HUES48 (cell line): Measurements from ENCODE around the gene GP1BB.
"Not testable (repeated sequence)": the region's sequence is repeated elsewhere in the genome, so short reads cannot be mapped to it uniquely, and the experiment has no call there.

ENCODE experiments used
- H3K27ac ChIP-seq: one replicate; pipeline ENCODE4 v1.7.0; 2013; ENCODE audit warnings: low read depth, low read length, inconsistent platforms
- H3K27me3 ChIP-seq: 2 replicates; pipeline ENCODE4 v1.6.1; 2013; ENCODE audit warnings: mild to moderate bottlenecking, low read length; ENCODE audit not compliant: control insufficient read depth, insufficient read depth
- H3K36me3 ChIP-seq: 2 replicates; pipeline ENCODE4 v1.6.1; 2013; ENCODE audit warnings: low read length; ENCODE audit not compliant: control insufficient read depth, insufficient read depth
- H3K4me1 ChIP-seq: 2 replicates; pipeline ENCODE4 v1.6.1; 2013; ENCODE audit warnings: mild to moderate bottlenecking, low read length; ENCODE audit not compliant: control insufficient read depth, insufficient read depth
- H3K4me3 ChIP-seq: 2 replicates; pipeline ENCODE4 v1.5.1; 2013; ENCODE audit warnings: mild to moderate bottlenecking, low read depth, low read length
- H3K9ac ChIP-seq: 2 replicates; pipeline ENCODE4 v1.6.1; 2013; ENCODE audit warnings: mild to moderate bottlenecking, low read depth, low read length, moderate library complexity
- H3K9me3 ChIP-seq: 2 replicates; pipeline ENCODE4 v1.6.1; 2013; ENCODE audit warnings: low read length; ENCODE audit not compliant: control insufficient read depth, insufficient read depth

The GP1BB gene

GRCh38 chr22:19723232-19723982, at the start of gene GP1BB:
Gene GP1BB, plus strand, starts transcription at chr22:19723539. Its CDS starts 31 bp downstream, at chr22:19723570.
- H3K9ac ChIP-seq: no peak within 1 kb of the TSS

DNA sequence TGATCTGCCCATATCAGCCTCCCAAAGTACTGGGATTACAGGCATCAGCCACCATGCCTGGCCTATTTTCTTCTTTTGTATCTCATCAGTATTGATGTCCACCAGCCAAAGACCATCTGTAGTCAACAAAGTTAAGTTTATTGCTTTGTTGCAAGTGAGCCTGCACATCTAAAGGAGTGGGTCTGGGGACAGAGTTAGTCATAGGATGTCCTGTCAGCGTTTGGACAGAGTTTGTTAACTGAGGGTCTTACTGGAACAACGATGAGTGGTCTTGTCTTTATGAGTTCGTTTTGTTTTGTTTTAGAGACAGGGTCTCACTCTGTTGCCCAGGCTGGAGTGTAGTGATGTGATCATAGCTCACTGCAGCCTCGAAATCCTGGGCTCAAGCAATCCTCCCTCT, 49.7 kb upstream of the GP1BB start:
- no peaks in the 10 kb centered on the region for H3K9me3 ChIP-seq
- no peak overlapping the region for H3K4me3 ChIP-seq
- no peak overlapping the region for H3K9ac ChIP-seq
- H3K27me3 ChIP-seq: no peaks in the 10 kb centered on the region; the same call in 1 of the 2 replicates
- no peaks in the 10 kb centered on the region for H3K36me3 ChIP-seq
- no peaks in the 10 kb centered on the region for H3K4me1 ChIP-seq
- H3K27ac ChIP-seq: no peak overlapping the region

More at GRCh38 chr22:19723232-19723982, at the start of gene GP1BB:
- no peak within 1 kb of the TSS for H3K27ac ChIP-seq
- H3K9me3 ChIP-seq: no peaks in the 10 kb centered on the region
- peak within 1 kb of the TSS; percentile 53 for H3K4me3 ChIP-seq
- no peaks in the 10 kb centered on the region for H3K36me3 ChIP-seq
- H3K4me1 ChIP-seq: peaks cover 11% of the 10 kb centered on the region
- peaks cover 100% of the 10 kb centered on the region for H3K27me3 ChIP-seq

GRCh38 chr22:19674129-19674928, 49.0 kb upstream of the GP1BB start:
- no peak overlapping the region for H3K4me3 ChIP-seq
- H3K9me3 ChIP-seq: no peaks in the 10 kb centered on the region
- no peak overlapping the region for H3K9ac ChIP-seq
- no peaks in the 10 kb centered on the region; the same call in 1 of the 2 replicates for H3K27me3 ChIP-seq
- H3K27ac ChIP-seq: no peak overlapping the region
- H3K4me1 ChIP-seq: peaks cover 3% of the 10 kb centered on the region; the same call in 1 of the 2 replicates
- H3K36me3 ChIP-seq: no peaks in the 10 kb centered on the region

DNA sequence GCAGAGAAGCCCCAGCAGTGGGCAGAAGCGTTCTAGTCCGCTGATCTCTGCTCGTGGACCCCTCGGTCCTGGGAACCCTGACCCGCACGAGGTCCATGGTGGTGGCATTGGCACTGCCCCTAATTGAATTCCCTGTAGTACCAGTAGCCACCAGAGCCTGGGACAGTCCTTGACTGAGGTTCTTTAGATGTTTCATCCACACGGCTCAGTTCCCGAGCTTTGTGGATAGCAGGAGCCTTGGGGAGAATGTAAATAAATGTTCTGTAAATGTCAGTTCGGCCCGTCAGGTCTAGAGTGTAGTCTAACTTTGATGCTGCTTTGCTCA, 48.4 kb upstream of the GP1BB start:
- no peak overlapping the region for H3K27ac ChIP-seq
- H3K4me1 ChIP-seq: peaks cover 3% of the 10 kb centered on the region; the same call in 1 of the 2 replicates
- H3K36me3 ChIP-seq: no peaks in the 10 kb centered on the region
- no peaks in the 10 kb centered on the region; the same call in 1 of the 2 replicates for H3K27me3 ChIP-seq
- no peaks in the 10 kb centered on the region for H3K9me3 ChIP-seq
- H3K4me3 ChIP-seq: no peak overlapping the region
- H3K9ac ChIP-seq: no peak overlapping the region

DNA sequence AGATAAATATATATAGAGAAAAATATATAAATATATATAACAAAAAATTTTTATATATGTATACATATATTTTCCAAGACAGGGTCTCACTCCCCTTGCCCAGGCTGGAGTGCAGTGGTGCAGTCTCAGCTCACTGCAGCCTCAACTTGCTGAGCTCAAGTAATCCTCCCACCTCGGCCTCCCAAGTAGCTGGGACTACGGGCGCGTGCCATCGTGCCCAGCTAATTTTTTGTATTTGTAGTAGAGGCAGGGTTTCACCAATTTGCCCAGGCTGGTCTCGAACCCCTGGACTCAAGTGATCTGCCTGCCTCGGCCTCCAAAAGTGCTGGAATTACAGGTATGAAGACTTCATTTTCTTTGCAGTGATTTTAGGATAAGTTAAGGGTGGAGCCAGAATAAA, 47.9 kb upstream of the GP1BB start:
- Histone ChIP-seq H3K9ac (no peak overlapping the region), H3K9me3 (no peaks in the 10 kb centered on the region), H3K36me3 (no peaks in the 10 kb centered on the region), H3K27me3 (no peaks in the 10 kb centered on the region; the same call in 1 of the 2 replicates), H3K4me1 (peaks cover 3% of the 10 kb centered on the region; the same call in 1 of the 2 replicates), H3K27ac (no peak overlapping the region), H3K4me3 (no peak overlapping the region)

- not testable (repeated sequence) for H3K36me3 ChIP-seq, H3K27ac ChIP-seq, H3K27me3 ChIP-seq, H3K9me3 ChIP-seq, H3K9ac ChIP-seq, H3K4me3 ChIP-seq, H3K4me1 ChIP-seq
Measured at GRCh38 chr22:19676437-19676836, 46.9 kb upstream of the GP1BB start.

DNA sequence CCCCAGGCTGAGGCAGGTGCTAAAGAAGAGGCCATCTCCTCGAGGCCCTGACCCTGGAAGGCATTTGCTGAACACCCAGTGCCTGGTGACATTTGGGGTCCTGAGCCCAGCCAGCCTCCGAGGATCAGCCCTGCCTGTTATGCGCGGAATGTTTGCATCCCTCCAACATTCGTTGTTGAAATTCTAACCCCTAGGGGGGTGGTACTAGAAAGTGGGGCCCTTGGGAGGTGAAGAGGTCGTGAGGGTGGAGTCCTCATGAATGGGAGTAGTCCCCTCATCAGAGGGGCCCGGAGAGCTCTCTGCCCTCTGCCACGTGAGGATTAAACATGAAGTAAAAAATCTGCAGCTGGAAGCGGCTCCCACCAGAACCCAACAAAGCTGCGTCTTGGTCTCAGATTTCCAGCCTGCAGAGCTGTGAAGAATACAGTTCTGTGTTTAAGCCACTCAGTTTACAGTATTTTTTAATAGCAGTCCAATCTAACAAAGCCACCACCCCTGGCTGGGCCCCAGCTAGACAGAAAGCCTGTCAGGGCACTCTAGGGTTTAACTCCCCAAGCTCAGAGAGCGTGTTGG, 44.3 kb upstream of the GP1BB start:
- H3K9me3 ChIP-seq: no peaks in the 10 kb centered on the region
- H3K4me3 ChIP-seq: no peak overlapping the region
- H3K9ac ChIP-seq: no peak overlapping the region
- H3K36me3 ChIP-seq: no peaks in the 10 kb centered on the region
- no peak overlapping the region for H3K27ac ChIP-seq
- H3K27me3 ChIP-seq: no peaks in the 10 kb centered on the region; the same call in 1 of the 2 replicates
- peaks cover 3% of the 10 kb centered on the region; the same call in 1 of the 2 replicates for H3K4me1 ChIP-seq

- Histone ChIP-seq H3K4me1 (peaks cover 3% of the 10 kb centered on the region; the same call in 1 of the 2 replicates), H3K36me3 (no peaks in the 10 kb centered on the region), H3K9me3 (no peaks in the 10 kb centered on the region), H3K27me3 (no peaks in the 10 kb centered on the region; the same call in 1 of the 2 replicates), H3K4me3 (no peak overlapping the region), H3K9ac (no peak overlapping the region), H3K27ac (no peak overlapping the region)
Measured at GRCh38 chr22:19679522-19680101, 43.7 kb upstream of the GP1BB start.

DNA sequence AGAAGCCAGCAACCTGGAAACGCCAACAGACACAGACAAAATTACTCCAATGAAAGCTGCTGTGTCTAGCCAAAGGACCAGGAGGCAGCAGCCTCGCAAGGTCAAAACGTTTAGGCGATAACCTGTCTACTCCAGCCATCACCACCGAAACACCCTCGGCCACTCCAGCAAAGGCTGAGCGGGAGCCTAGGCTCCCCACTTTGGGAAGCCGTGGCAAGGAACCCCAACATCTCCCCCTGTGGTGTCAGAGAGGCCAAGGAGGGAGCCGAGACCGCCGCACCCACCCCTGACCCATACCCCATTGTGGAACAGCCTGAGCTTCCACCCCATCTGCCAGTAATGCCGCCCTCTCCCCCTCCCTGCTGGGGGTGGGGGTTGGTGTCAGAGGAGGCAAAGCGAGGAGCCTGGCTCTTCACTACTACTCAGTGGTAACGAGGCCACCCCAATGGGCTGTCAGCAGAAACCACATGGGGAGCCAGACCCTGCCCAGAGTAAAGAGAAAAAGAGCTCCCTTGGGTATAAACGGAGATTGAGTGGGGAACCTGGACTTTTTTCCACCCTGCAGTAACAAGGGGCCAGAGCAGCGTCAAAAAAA, 43.0 kb upstream of the GP1BB start:
- Histone ChIP-seq H3K4me1 (peaks cover 3% of the 10 kb centered on the region; the same call in 1 of the 2 replicates), H3K9me3 (no peaks in the 10 kb centered on the region), H3K4me3 (no peak overlapping the region), H3K27me3 (no peaks in the 10 kb centered on the region; the same call in 1 of the 2 replicates), H3K9ac (no peak overlapping the region), H3K36me3 (no peaks in the 10 kb centered on the region), H3K27ac (no peak overlapping the region)
